Stimulated activated naive B cell treated with anti-CD40 and anti-IgM and Interleukin-4, amounts not matched to agents 10 μg/mL and 1 μg/mL and 100 μg/mL, for 72 hours (primary cell): ENCODE results near the gene OAF.

Experiments used
- ATAC-seq, 2 donors: fragments of 150-1000 bp; cut with Tn5 transposase; replicated peaks; 2 replicates each; pipeline ENCODE4 v1.10.0; 2021; ENCODE audit warnings: moderate library complexity in 1 of 2
- DNase-seq: peaks from one replicate; pipeline ENCODE4 v3.0.0; 2021
- H3K27ac Mint-ChIP-seq: one replicate; pipeline ENCODE4 v1.8.0; 2022; ENCODE audit warnings: mild to moderate bottlenecking, mixed read lengths
- H3K27me3 Mint-ChIP-seq, 2 donors: one replicate each; pipeline ENCODE4 v1.8.0; 2022; ENCODE audit warnings: mixed read lengths in 2 of 2
- H3K36me3 Mint-ChIP-seq, 2 donors: one replicate each; pipeline ENCODE4 v1.8.0; 2022; ENCODE audit warnings: mixed read lengths in 2 of 2, mild to moderate bottlenecking in 1 of 2
- H3K4me1 Mint-ChIP-seq, 2 donors: one replicate each; pipeline ENCODE4 v1.8.0; 2022; ENCODE audit warnings: mixed read lengths in 2 of 2, mild to moderate bottlenecking in 1 of 2
- H3K4me3 Mint-ChIP-seq, 2 donors: one replicate each; pipeline ENCODE4 v1.8.0; 2022; ENCODE audit warnings: mild to moderate bottlenecking in 2 of 2, mixed read lengths in 2 of 2, moderate library complexity in 1 of 2
- H3K9me3 Mint-ChIP-seq, 2 donors: one replicate each; pipeline ENCODE4 v1.8.0; 2022; ENCODE audit warnings: mixed read lengths in 2 of 2, mild to moderate bottlenecking in 1 of 2

OAF gene

GRCh38 chr11:120217941-120218694 lies 7.3 kb downstream of the OAF start:
- Mint-ChIP-seq H3K27ac (no peak overlapping the region), H3K9me3 (no peaks in the 10 kb centered on the region), H3K4me1 (peaks cover 0 to 5% of the 10 kb centered on the region in 2 donors), H3K4me3 (no peak overlapping the region), H3K27me3 (peaks cover 0 to 4% of the 10 kb centered on the region in 2 donors), H3K36me3 (no peaks in the 10 kb centered on the region)
- ATAC-seq (no peak), DNase-seq (no peak)

DNA sequence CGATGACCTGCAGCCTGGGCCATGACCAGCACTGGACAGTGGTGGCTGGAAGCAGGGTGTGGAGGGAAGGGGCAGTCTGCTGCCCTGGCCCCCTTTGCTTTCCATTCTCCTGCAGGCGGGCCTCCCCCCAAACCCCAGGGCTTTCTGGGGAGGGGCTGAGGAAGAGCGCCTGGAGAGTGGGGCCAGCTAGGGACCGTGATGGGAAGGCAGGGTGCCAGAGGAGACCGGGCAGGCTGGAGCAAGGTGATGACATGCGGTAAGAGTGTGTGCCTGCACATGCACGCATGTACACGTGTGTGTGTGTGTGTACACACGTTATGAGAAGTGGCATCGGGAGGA lies 7.8 kb downstream of the OAF start:
- H3K36me3 Mint-ChIP-seq, result no peaks in the 10 kb centered on the region
- ATAC-seq, result no peak

GRCh38 chr11:120219232-120219937 lies 8.6 kb downstream of the OAF start:
- Mint-ChIP-seq H3K27ac (no peak overlapping the region), H3K27me3 (peaks cover 0 to 7% of the 10 kb centered on the region in 2 donors), H3K4me3 (no peak overlapping the region), H3K9me3 (no peaks in the 10 kb centered on the region), H3K4me1 (peaks cover under 1 to 5% of the 10 kb centered on the region in 2 donors), H3K36me3 (no peaks in the 10 kb centered on the region)
- no peak for DNase-seq
- peak in 1 of 2 donors; percentile 34 for ATAC-seq

More for the DNA sequence above, 7.8 kb downstream of the OAF start:
- H3K27me3 Mint-ChIP-seq, result peaks cover 0 to 5% of the 10 kb centered on the region in 2 donors
- H3K4me3 Mint-ChIP-seq, result no peak overlapping the region
- DNase-seq, result no peak
- no peak overlapping the region for H3K27ac Mint-ChIP-seq
- H3K4me1 Mint-ChIP-seq, result peaks cover 0 to 5% of the 10 kb centered on the region in 2 donors
- no peaks in the 10 kb centered on the region for H3K9me3 Mint-ChIP-seq

GRCh38 chr11:120219938-120220746 lies 9.3 kb downstream of the OAF start:
- no peak overlapping the region for H3K4me3 Mint-ChIP-seq
- peaks cover 8 to 11% of the 10 kb centered on the region in 2 donors for H3K4me1 Mint-ChIP-seq
- ATAC-seq (no peak), DNase-seq (no peak)
- H3K27ac Mint-ChIP-seq, result no peak overlapping the region
- H3K9me3 Mint-ChIP-seq, result no peaks in the 10 kb centered on the region
- H3K27me3 Mint-ChIP-seq, result peaks cover 2 to 10% of the 10 kb centered on the region in 2 donors
- no peaks in the 10 kb centered on the region for H3K36me3 Mint-ChIP-seq

DNA sequence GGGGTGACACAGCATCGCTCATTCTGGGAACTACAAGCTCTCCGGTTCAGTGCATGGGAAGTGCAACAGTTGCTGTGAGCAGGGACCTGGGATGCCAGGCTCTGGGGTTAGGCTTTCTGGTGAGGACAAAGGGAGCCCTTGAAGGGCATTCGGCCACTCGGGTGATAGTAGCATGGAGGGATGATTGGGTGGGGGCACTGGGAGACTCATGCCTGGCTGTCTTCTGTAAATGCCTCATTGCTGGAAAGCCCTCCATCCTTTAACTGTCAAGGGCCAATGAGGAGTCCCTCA lies 9.9 kb downstream of the OAF start:
- H3K9me3 Mint-ChIP-seq, result no peaks in the 10 kb centered on the region
- H3K36me3 Mint-ChIP-seq, result no peaks in the 10 kb centered on the region
- H3K4me1 Mint-ChIP-seq, result peaks cover 10 to 12% of the 10 kb centered on the region in 2 donors
- H3K27ac Mint-ChIP-seq, result no peak overlapping the region
- peaks cover 7 to 11% of the 10 kb centered on the region in 2 donors for H3K27me3 Mint-ChIP-seq
- no peak overlapping the region for H3K4me3 Mint-ChIP-seq
- DNase-seq (no peak), ATAC-seq (no peak)

GRCh38 chr11:120221115-120221752 lies 10.4 kb downstream of the OAF start:
- H3K36me3 Mint-ChIP-seq, result peaks cover 0 to 2% of the 10 kb centered on the region in 2 donors
- no peak overlapping the region for H3K27ac Mint-ChIP-seq
- H3K9me3 Mint-ChIP-seq, result no peaks in the 10 kb centered on the region
- H3K27me3 Mint-ChIP-seq, result peaks cover 12 to 14% of the 10 kb centered on the region in 2 donors
- no peak for DNase-seq
- no peak for ATAC-seq
- H3K4me3 Mint-ChIP-seq, result no peak overlapping the region
- H3K4me1 Mint-ChIP-seq, result peaks cover 13 to 15% of the 10 kb centered on the region in 2 donors

DNA sequence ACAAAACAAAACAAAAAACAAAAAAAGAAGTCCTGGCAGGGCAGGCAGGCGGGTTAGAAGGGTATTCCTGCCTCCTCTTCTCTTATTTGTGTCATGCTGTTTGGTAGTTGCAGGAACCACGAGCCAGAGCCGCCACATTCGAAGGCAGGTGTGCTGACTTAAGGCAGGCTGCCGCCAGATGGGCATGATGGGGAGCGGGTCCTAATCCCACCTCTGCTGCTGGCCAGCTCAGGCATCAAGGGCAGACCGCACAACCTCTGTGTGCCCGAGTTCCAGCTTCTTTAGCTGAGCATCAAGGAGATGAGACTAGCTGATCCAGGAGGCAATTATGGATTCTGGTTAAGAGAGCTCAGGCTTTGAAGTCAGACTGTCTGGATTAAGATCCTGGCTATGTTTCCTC lies 12.1 kb downstream of the OAF start:
- H3K27ac Mint-ChIP-seq, result no peak overlapping the region
- DNase-seq, result no peak
- H3K4me1 Mint-ChIP-seq, result peaks cover 15% of the 10 kb centered on the region in 2 donors
- no peak for ATAC-seq
- no peak overlapping the region for H3K4me3 Mint-ChIP-seq
- no peaks in the 10 kb centered on the region for H3K9me3 Mint-ChIP-seq
- peaks cover 0 to 2% of the 10 kb centered on the region in 2 donors for H3K36me3 Mint-ChIP-seq
- H3K27me3 Mint-ChIP-seq, result peaks cover 12 to 14% of the 10 kb centered on the region in 2 donors

DNA sequence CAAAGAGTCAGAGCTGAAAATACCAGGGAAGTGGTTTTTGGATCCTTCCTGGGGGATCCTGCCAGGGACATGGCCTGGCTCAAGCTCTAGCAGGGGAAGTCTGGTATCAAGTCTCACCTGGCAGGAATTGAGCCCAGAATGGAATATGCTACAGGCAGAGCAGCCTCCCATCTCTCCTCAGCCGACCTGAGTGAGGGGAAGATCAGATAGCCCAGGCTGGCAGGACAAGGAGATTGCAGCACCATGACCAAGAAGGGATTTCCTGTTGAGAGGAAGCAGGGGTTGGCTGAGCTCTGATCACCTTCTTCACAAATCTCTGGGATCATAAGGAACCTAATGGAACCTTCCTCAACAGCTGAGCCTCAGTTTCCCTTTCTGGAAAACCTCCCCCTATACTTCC lies 13.0 kb downstream of the OAF start:
- DNase-seq (no peak), ATAC-seq (no peak)
- Mint-ChIP-seq H3K27ac (no peak overlapping the region), H3K36me3 (peaks cover 0 to 2% of the 10 kb centered on the region in 2 donors), H3K4me3 (no peak overlapping the region), H3K27me3 (peaks cover 12 to 14% of the 10 kb centered on the region in 2 donors), H3K4me1 (peaks cover 15% of the 10 kb centered on the region in 2 donors), H3K9me3 (no peaks in the 10 kb centered on the region)

DNA sequence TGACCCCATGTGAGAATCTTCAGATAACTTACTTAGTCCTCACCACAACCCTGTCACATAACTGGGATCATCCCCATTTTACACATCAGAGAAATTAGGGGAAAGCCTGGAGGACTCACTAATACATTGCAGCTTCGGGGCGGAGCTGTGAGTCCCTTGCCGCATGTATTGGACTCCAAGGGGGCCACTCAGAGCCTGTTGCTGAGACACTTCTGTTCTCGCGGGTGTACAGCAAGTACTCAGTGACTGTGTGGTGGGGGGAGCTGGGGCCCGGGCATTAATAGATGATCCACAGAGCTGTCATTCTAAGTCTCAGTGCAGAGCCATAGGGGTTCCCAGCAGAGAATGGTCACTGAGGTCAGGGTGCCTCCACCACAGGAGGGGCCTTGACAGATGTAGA lies 13.5 kb downstream of the OAF start:
- no peaks in the 10 kb centered on the region for H3K9me3 Mint-ChIP-seq
- peak in 1 of 2 donors; percentile 26 for ATAC-seq
- peaks cover 0 to 2% of the 10 kb centered on the region in 2 donors for H3K36me3 Mint-ChIP-seq
- no peak for DNase-seq
- peaks cover 15% of the 10 kb centered on the region in 2 donors for H3K4me1 Mint-ChIP-seq
- H3K4me3 Mint-ChIP-seq, result no peak overlapping the region
- H3K27me3 Mint-ChIP-seq, result peaks cover 12 to 14% of the 10 kb centered on the region in 2 donors
- no peak overlapping the region for H3K27ac Mint-ChIP-seq

GRCh38 chr11:120224972-120225909 lies 14.4 kb downstream of the OAF start:
- Mint-ChIP-seq H3K9me3 (no peaks in the 10 kb centered on the region), H3K4me3 (peak overlapping the region; percentile 26 to 39), H3K36me3 (peaks cover 0 to 2% of the 10 kb centered on the region in 2 donors), H3K27ac (peak overlapping the region; percentile 25), H3K4me1 (peaks cover 15% of the 10 kb centered on the region in 2 donors), H3K27me3 (peaks cover 12 to 14% of the 10 kb centered on the region in 2 donors)
- peak; percentile 55 to 68 for ATAC-seq
- no peak for DNase-seq

DNA sequence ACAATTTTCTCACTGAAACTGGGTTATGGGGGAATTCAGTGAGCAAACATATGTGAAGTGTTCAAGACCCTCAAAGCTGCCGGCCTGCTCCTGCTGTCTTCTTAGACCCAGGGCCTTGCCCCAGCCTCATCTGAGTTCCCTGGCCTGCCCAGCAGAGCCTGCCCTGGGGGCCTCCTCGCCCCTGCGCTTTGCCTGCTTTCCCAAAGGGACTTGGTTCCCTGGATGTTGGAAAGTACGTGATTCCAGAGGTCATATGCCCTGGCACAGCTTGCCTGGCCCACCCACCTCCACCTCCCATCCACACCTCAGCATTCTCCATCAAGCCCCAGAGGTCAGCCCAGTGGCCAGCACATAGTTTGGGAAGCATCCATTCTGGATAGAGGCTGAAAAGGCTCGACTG lies 15.4 kb downstream of the OAF start:
- ATAC-seq (no peak), DNase-seq (no peak)
- no peaks in the 10 kb centered on the region for H3K9me3 Mint-ChIP-seq
- no peak overlapping the region for H3K4me3 Mint-ChIP-seq
- H3K27ac Mint-ChIP-seq, result peak overlapping the region; percentile 80
- peaks cover 15% of the 10 kb centered on the region in 2 donors for H3K4me1 Mint-ChIP-seq
- peaks cover 0 to 2% of the 10 kb centered on the region in 2 donors for H3K36me3 Mint-ChIP-seq
- H3K27me3 Mint-ChIP-seq, result peaks cover 12 to 14% of the 10 kb centered on the region in 2 donors

- no peak overlapping the region for H3K27ac Mint-ChIP-seq
These were observed 15.9 kb downstream of the OAF start for GRCh38 chr11:120226714-120227113.

DNA sequence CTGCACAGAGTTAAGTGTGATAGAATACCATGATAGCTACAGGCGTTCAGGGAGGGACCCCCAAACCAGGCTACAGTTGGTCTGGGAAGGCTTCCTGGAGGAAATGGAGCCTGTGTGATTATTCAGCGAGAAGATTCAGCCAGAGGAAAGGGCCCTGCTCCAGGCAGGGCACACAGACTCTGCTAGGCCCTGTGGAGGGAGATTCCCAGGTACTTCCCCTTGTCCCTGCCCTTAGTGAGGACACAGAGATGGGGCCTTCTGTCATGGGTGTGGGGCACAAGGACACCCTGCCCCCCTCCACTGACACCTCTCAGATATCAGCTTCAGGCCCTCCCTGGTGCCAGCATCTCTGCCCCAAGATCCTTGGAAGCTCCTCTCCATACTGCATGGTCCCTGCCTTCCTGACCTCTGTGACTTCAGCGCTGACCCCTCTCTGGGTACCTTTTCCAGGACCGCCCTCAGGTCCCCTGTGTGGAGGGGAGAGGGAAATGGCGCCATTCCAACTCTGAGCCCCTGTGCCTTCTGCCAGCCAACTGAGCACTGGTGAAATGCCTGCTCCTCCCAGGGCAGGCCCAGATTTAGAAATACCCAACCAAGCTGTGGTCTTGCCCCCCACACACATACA lies 16.5 kb downstream of the OAF start:
- Mint-ChIP-seq H3K27me3 (peaks cover 12 to 14% of the 10 kb centered on the region in 2 donors), H3K27ac (no peak overlapping the region), H3K4me3 (no peak overlapping the region), H3K36me3 (peaks cover 0 to 2% of the 10 kb centered on the region in 2 donors), H3K9me3 (no peaks in the 10 kb centered on the region), H3K4me1 (peaks cover 13 to 15% of the 10 kb centered on the region in 2 donors)
- DNase-seq, result no peak
- ATAC-seq, result peak in 1 of 2 donors; percentile 39

More at GRCh38 chr11:120226714-120227113, 15.9 kb downstream of the OAF start:
- Mint-ChIP-seq H3K9me3 (no peaks in the 10 kb centered on the region), H3K27me3 (peaks cover 12 to 14% of the 10 kb centered on the region in 2 donors), H3K4me3 (no peak overlapping the region), H3K4me1 (peaks cover 13 to 15% of the 10 kb centered on the region in 2 donors), H3K36me3 (peaks cover 0 to 2% of the 10 kb centered on the region in 2 donors)
- DNase-seq (no peak), ATAC-seq (no peak)
